Activated CD4-positive, CD25-positive, alpha-beta regulatory T cell treated with anti-CD3 and anti-CD28 coated beads, Interleukin-2, amount 50 U/mL, for 72 hours (primary cell): ENCODE data around the gene ACTL7B.
"Not testable (repeated sequence)": the region's sequence is repeated elsewhere in the genome, so short reads cannot be mapped to it uniquely, and the experiment has no call there.

ENCODE experiments used
- DNase-seq: peaks from one replicate; pipeline ENCODE4 v3.0.0; 2021

The ACTL7B gene, protein sequence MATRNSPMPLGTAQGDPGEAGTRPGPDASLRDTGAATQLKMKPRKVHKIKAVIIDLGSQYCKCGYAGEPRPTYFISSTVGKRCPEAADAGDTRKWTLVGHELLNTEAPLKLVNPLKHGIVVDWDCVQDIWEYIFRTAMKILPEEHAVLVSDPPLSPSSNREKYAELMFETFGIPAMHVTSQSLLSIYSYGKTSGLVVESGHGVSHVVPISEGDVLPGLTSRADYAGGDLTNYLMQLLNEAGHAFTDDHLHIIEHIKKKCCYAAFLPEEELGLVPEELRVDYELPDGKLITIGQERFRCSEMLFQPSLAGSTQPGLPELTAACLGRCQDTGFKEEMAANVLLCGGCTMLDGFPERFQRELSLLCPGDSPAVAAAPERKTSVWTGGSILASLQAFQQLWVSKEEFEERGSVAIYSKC

DNA sequence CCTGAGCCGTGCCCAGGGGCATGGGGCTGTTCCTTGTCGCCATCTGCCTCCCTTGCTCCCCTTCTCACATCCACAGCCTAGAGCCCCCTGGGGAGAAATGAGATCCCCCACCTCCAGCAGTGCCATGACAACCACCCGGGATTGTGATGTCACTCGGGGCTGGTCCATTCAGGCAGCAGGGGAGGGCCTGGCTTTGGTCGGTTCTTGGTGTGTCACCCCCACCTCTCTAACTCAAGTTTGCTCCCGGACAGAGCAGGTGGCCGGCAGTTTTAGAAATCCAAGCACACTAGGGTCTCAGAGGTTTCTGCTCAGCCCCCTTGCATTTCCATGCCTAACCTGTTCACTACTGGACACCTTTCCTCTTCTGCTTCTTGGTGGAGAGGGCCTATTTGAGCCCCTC is at the start of gene ACTL7B:
TSS of gene ACTL7B (minus strand) at position 99 of the 400 bp plus-strand sequence. CDS start at position 43, 56 bp downstream.
- DNase-seq, result no peak

DNA sequence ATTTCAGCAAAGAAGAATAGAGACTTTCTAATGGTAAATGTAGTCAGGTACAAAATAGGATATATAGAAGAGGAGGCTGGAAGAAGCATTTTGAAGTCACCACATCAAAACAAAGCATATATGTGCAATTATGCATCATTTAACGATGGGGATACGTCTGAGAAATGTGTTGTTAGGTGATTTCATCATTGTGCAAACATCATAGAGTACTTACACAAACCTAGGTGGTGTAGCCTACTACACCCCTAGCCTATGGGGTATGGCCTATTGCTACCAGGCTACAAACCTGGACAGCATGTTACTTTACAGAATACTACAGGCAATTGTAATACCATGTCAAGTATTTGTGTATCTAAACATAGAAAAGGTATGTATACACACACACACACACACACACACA is 49.7 kb upstream of the ACTL7B start:
- no peak for DNase-seq

DNA sequence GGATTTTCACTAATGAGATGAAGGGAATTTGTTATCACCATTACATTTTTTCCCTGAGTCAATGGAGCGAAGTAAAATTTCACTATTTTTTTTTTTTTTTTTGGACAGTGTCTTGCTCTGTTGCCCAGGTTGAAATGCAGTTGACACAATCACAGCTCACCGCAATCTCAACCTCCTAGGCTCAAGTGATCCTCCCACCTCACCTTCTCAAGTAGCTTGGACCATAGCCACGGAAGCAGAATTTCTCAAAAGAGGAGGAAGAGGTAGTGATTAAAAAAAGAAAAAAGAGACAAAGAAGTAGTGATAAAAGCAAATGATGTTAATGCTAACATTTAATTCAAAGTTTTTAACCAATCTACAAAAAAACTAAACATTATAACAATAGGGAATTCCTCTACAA is 48.4 kb upstream of the ACTL7B start:
- DNase-seq, result no peak

DNA sequence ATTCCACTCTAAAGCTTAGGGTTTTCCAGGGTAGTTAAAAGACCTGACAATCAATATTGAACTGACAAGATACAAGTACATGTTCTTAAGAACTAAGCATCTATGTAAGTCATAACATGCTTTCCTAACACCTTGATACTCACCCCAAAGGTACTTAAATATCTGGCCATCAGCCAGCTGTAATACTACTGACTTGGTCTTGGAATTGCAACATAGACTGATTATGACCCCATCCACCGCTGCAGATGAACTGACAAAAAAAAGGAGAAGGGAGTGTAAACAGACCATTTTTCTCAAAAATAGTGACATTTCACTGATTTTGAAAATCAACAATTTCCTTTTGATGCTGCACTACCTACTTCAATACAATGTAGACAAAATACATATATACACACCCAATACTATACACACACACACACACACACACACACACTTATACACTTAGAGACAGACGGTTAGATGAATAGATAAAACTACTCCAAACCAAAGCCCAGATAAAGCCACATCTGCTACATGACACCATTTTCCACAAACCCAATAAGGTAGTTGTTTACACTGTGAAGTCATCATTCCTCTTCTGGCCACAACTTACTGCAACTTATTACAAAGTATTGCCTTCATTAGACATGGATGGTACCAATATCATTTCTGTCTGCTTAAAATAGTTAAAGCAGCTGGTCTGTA is 47.8 kb upstream of the ACTL7B start:
- DNase-seq, result no peak

DNA sequence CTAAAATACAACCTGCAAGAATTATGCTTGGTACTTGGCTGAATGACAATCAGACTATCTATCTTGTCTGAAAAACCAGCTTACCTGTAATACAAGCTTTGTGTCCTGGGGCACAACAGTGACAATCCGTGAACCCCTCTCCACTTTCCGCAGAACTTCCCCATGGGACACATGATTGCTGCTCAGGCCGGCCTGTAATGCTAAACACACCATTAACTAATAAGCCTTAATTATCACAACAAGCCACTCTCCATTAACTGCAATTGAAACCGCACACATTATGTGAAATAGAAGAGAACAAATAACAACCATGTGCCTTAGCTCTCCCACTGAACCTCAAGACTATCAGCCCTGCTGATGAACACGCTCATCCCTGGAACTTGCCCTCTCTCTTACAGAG is 44.4 kb upstream of the ACTL7B start:
- no peak for DNase-seq

DNA sequence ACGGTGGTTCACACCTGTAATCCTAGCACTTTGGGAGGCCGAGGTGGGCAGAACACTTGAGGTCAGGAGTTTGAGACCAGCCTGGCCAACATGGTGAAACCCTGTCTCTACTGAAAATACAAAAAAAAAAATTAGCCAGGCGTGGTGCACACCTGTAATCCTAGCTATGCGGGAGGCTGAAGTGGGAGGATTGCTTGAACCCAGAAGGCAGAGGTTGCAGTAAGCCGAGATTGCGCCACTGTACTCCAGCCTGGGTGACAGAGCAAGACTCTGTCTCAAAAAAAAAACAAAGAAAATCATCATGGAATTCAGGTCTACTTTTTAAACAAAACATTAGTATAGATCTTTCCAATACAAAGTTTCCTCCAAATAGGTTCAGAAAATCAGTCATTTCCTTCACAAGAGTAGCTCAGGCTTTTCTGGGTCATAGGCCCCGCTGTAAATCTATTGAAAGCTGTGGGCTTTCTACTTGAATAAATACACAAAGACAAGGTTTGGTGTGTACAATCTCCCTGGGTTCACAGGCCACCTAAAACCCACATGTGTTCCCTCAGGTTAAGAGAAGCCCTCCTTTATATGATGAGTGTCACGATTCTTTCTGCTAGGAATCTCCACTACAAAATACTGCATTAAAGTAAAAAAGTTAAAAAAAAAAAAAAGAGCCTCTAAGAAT is 43.4 kb upstream of the ACTL7B start:
- not testable (repeated sequence) for DNase-seq

DNA sequence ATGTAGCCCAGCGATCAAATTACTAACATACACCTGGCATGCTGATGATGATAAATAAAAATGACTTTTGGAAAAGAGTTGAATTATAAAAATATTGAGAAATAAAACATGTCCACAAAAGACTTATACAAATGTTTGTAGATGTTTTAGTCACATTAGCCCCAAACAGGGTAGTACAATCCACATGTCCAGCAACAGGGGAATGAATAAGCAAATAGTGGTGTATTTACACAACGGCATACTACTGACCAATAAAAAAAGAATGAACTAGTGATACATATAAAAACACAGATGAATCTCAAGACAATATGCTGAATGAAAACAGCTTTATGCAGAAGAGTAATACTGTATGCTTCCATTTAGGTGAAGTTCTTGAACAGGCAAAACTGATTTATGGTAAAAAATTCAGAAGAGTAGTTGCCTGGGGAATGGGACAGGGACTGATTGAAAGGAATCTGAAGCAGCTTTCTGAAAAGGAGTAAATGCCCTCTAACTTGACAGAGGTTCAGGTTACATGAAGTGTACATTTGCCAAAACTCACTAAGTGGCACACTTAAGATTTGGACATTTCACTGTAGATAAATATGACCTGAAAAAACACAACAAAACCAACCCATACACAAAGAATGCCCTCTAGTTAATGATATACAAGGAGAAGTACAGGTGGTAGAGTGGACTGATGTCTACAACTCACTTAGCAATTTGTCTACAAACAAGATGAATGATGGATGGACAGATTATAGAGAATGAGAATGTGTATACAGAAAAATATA is 41.7 kb upstream of the ACTL7B start:
- DNase-seq, result no peak

DNA sequence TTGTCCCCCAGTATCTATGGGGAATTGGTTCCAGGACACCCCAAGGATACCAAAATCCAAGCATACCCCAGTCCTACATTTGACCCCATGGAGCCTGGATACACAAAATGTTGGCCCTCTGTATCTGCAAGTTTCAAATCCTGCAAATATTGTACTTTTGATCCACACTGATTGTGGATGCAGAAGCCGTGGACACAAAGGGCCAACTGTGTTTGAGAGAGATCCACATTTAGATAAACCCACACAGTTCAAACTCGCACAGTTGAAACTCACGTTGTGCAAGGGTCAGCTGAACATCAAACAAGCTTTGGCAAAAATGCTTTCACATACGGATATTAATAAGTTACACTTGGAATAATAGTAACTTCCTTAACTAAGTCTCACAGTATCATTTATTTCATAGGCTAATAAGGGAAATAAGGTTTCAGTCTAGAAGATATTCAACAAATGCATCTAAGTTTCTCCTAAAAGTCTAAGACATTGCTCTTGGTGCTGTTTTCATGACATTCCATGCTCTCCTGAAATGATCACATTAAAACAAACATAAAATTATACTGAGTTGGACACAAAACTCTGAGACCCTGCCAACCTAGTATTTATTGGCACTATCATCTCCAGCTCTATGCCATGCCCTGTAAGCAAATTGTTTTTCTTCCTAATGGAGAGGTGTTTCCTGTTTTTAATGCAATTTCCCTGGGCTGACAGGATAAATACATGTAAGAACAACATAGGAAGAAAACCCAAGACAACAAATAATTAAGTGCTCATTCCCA is 38.6 kb upstream of the ACTL7B start:
- no peak for DNase-seq

DNA sequence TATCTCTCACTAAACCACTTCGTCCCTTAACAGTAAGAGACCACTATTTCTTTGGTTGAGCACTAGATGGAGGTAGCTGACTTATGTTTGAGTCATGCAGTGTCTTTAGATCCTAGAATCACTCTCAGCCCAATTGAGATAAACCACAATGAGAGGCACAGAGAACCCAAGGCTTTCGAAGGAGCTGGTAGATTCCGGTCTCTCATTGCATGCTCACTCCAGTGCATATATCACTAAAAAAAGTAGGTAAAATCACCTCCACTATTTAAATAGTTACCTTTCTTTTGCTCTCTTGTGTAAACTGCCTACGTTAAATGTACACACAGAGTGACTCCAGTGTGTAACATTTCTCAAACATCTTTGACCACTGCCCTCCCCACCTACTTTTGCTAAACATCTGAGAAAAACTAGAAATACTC is 33.9 kb upstream of the ACTL7B start:
- no peak for DNase-seq

DNA sequence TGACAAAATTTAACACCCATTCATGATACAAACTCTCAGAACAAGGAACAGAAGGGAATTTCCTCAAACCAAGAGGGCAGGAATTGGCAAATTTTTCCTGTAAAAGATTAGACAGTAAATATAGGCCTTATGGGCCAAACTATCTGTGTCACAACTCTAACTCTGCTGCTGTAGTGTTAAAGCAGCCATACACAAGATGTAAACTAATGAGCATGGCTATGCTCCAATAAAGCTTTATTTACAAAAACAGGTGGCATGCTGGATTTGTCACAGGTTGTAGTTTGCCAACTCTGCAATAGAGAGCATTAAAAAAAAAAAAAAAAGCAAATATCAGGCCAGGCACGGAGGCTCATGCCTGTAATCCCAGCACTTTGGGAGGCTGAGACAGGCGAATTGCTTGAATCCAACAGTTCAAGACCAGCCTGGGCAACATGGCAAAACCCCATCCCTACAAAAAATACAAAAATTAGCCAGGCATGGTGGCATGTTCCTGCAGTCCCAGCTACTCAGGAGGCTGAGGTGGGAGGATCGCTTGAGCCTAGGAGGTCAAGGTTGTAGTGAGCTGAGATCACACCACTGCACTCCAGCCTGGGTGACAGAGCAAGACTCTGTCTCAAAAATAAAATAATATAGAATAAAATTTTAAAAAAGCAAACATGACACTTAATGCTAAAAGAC is 30.9 kb upstream of the ACTL7B start:
- not testable (repeated sequence) for DNase-seq

DNA sequence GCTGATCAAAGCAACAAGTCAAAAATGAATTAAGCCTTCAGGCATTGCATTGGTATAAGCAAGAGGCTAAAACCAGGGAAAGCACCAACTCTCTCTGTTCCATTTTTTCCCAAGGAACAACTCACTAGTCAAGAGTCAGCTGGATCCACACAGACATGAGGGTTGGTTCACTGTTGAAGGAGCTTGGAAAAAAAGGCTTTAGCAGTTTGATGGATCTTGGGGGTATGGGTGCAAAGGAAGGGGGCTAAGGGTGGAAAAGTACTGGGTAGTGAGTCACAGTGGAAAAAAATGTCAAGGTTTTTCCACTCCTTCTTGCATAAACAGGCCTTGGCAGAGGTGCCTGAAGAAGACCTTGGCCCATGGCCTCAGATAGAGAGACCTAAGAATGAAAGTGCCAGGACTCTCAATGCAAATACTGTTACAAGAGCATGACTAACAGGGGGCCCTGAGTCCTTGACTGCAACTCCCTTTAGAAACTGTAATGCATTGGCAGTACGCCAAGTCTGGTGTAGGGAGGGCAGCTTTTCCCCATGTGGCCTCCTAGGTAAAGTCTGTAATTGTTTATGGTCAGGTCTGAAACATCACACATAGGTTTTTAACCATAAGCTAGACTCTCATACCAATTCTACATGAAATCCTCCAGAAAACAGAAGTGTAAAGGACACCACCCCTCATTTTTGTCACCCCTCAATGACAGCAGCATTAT is 30.0 kb upstream of the ACTL7B start:
- no peak for DNase-seq

DNA sequence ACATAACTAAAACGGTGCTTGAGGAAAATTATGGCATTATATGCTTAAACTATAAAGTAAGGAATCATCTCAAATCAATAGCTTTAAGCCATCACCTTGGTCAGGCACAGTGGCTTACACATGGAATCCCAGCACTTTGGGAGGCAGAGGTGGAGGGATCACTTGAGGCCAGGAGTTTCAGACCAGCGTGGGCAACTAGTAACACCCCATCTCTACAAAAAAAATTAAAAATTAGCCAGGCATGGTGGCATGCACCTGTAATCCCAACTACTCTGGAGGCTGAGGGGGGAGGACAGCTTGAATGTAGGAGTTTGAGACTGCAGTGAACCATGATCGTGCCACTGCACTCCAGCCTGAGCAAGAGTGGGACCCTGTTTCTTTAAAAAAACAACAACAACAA is 28.9 kb upstream of the ACTL7B start:
- no peak for DNase-seq

DNA sequence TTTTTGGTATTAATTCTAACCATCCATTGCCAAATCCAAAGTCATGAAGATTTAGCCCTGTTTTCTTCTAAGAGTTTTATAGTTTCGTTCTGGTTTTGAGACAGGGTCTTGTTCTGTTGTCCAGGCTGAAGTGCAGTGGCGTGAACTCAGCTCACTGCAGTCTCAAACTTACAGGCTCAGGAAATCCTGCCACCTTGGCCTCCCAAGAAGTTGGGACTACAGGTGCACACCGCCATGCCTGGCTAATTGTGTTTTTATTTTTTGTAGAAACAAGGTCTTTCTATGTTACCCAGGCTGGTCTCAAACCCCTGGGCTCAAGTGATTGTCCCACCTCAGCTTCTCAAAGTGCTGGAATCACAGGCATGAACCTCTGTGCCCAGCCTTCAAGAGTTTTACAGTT is 27.3 kb upstream of the ACTL7B start:
- DNase-seq, result no peak

DNA sequence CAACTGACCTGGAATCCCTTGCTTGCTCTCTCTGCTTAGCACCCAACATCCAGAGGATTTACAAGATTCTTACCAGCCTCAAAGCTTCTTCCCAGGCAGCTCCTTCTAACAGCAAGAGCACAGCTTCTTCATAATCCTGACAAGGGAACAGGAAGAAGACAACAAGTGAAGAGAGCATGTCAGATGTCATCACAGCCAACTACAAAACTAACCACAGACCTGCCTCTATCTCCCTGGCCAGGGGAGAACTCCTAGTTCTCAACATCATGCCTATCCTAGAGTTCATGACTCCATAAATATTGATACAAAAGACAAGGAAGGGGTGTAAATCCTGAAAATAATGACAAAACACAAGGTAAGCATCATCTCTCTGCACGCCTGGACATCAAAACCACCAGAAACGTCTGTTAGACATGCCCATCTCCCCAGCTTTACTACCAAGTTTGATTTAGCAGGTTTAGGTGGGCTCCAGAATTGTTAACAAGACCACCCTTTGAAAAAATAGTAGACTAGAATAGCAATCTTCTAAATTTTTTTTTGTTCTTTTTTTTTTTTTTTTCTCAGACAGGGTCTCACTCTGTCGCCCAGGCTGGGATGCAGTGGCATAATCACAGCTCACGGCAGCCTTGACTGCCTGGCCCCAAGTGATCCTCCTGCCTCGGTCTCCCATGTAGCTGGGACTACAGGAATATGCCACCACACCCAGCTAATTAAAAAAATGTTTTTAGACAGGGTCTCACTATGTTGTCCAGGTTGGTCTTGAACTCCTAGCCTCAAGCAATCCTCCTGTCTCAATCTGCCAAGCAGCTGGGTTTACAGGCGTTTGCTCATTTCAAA is 26.5 kb upstream of the ACTL7B start:
- no peak for DNase-seq

DNA sequence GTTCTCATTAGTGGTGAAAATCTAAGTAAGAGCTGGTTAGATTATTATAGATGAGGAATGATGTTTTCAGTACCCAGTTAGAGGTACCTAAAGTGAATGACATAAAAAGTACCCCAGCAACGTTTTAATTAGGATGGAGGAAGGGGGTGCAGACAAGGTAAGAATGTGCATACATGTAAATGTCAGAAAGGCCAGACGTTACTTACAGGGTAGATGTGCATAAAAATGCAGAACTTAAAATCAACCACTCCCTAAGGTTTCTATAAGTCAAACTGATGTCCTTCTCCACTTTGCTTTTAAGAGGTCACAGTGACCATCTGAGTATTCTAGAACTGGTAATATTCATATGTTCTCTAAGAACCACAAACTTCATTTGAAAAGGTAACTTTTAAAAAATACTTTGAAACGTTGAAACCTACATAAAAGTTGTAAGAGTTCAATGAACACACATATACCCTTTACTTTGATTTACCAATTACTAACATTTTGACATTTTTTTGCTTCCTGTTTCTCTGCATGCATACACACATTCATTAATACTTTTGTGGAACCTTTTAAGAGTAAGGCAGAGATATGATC is 25.0 kb upstream of the ACTL7B start:
- no peak for DNase-seq

DNA sequence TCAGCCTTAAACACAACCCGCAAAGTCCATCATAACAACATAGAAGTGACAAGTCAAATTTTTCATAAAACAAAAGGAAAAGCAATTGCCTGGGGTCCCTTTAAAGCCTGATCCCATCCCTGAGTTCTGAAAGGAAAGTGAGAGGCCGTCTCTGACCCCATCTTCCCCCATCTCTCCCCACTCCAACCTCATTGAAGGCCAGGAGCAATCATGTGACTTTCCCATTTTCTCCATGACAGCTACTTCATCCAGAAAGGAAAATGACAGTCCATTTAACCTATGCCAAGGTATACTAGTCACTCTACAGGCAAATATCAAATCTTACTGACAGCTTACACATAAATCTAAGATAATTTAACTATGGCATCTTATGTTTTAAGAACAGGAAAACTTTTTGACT is 21.7 kb upstream of the ACTL7B start:
- no peak for DNase-seq

DNA sequence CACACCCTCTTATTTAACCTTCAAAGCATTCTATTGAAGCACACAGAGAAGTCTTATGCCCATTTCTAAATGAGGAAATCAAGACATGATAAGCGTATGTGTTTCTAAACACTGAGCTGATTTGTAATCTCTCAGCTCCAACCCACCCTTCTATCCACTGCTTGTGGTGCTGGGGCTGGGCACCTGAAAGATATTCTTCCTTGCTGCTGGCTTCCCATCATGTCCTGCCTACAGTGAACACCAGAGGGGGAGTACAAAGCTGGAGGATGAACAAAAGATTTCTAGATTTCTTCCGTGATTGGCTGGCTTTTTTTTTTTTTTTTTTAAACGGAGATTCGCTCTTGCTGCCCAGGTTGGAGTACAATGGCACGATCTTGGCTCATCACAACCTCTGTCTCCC is 20.6 kb upstream of the ACTL7B start:
- no peak for DNase-seq

DNA sequence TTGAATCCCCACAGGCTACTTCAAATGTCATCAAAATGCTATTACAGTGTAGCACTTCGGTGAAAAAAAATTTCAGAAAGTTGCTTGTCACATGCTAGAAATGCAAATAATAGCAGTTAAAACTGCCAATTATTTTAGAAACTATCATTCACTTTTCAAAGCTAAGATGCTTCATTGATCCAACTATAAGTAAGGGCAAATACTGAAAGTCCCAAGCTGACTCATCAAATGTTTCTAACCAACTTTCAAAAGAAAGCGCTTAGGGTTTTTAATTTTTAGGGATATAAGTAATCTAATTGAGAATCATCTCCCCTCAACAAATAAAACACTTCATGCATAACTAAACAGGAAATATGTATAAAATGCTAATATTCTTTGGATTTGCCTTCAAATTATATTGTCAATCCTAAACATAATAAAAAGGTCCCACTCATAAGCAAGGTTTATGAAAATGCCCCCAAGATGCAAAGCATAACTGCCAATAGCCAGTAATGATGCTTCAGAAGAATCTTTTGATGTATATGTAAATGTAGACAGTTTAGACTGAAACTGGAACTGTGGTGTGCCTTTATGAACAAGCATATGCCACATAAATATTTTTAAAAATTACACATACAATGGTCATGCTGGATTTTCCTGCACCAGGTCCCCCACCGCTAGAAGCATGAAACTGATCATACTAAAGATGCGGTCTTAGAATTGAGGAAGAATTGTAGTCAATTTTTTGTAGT is 18.4 kb upstream of the ACTL7B start:
- DNase-seq, result no peak
